DMS153 (cell line): ENCODE data around the gene ZNF385A.
"Not testable (repeated sequence)": the region's sequence is repeated elsewhere in the genome, so short reads cannot be mapped to it uniquely, and the experiment has no call there.

Experiments
- DNase-seq: peaks from one replicate; lab custom pipeline; 2025; lab: John Stamatoyannopoulos, UW

ZNF385A gene

GRCh38 chr12:54355104-54355815 is 29.3 kb downstream of the ZNF385A start:
- no peak for DNase-seq

DNA sequence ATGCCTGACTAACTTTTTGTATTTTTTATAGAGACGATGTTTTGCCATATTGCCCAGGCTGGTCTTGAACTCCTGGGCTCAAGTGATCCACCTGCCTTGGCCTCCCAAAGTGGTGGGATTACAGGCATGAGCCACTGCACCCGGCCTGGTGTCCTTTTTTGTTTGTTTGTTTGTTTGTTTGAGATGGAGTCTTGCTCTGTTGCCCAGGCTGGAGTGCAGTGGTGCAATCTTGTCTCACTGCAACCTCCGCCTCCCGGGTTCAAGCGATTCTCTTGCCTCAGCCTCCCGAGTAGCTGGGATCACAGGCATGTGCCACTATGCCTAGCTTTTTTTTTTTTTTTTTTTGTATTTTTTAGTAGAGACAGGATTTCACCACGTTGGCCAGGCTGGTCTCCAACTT is 30.3 kb downstream of the ZNF385A start:
- DNase-seq, result not testable (repeated sequence)

GRCh38 chr12:54352891-54353874 is 31.4 kb downstream of the ZNF385A start:
- peak; percentile 21 for DNase-seq

DNA sequence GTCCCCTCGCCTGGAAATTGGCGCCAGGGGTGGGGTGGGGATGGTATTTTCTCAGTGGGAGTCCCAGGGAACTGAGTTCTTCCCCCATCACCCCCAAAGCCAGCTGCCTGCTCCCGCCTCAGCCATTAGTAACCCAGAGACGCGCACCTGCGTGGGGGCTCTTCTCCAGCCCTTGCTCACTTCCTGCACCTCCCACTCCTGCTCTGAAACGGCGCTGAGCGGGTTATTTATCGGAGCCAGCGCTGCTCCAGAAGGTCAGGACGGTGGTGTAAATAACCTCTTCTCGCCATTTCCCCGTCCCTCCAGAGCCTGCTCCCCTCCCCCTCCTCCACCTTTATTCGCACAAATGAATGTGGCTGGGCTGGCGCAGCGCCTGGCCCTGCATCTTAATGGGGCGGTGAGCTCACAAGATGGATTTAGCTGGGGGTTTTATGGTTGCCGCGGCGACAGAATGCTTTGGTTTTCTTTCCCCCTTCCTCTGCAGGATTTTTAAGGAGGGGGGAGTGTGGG is 32.5 kb downstream of the ZNF385A start:
- peak; percentile 82 for DNase-seq

GRCh38 chr12:54351341-54351740 is 33.2 kb downstream of the ZNF385A start:
- DNase-seq, result no peak

DNA sequence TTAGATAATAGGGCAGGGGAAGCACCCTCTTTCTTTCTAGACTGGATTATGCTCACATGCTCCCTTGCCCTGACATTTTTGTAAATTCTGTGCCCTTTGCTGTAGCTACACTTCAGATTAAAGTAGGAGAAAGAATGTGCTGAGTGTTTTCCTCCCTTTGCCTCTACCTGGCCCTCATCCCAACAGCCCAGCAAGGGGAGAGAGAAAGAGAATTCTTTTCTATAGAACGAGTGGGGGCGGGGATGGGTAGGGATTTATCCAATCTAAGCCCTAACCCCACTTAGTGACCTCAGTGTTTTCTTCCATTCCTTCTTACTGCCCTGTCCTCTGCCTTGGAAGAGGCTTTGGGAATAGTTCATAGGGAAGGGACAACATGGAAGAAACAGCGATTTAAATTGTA is 33.8 kb downstream of the ZNF385A start:
- DNase-seq, result no peak

- no peak for DNase-seq
Measured at GRCh38 chr12:54349679-54350078, 34.9 kb downstream of the ZNF385A start.

- DNase-seq, result no peak
Measured at GRCh38 chr12:54349036-54349435, 35.5 kb downstream of the ZNF385A start.

DNA sequence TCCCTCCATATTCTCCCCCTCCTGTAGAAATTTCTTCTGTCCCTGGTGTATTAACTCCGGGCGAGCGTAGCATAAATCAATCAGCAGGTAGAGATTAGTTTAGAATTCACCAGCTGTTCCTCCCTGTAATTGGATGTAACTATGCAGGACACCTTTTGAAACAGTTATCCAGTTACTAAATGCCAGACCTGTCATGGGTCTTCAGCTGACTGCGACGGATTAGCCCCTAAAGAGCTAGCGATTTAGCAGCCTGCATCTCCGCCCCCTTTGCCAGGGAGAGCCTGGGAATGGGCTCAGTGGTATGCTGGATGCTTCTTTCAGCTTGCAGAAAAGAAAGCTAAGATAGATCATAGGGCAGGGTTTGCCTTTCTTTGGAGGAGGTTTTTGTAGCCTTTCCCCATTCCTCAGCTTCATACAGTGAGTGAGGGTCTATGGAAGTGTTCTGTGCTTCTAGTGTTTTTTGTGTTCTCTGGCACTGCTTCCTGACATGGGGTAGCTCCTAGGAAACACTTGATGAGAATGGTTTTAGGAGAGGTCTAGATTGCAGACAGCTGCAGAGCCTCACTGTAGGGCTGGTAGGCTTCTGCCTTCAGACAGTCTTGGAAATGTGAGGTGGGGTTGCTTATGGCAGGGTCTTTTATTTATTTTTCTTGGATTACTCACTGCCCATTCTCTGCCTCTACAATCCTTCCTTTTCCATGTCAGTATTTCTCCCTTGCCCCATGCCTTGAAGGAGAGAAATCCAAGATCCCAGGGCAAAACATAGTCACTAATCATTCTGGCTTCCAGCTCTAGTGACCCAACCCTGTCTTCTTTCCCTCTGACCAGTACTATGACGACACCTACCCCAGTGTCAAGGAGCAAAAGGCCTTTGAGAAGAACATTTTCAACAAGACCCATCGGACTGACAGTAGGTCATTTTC is 42.9 kb downstream of the ZNF385A start:
- DNase-seq, result no peak

DNA sequence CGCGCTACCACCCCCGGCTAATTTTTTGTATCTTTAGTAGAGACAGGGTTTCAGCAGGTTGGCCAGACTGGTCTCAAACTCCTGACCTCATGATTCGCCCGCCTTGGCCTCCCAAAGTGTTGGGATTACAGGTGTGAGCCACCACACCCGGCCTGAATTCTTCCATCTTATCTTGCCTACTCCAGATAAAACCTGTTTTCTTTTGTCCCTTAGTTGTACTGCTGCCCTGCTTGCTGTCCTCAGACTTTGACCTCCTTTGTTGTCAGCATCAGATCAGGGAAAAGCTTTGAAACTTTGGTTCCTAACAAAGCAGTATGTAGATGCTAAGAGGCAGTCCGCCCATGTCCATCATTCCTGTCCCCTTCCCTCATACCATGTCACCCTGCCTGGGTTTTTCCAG is 43.7 kb downstream of the ZNF385A start:
- DNase-seq, result no peak

DNA sequence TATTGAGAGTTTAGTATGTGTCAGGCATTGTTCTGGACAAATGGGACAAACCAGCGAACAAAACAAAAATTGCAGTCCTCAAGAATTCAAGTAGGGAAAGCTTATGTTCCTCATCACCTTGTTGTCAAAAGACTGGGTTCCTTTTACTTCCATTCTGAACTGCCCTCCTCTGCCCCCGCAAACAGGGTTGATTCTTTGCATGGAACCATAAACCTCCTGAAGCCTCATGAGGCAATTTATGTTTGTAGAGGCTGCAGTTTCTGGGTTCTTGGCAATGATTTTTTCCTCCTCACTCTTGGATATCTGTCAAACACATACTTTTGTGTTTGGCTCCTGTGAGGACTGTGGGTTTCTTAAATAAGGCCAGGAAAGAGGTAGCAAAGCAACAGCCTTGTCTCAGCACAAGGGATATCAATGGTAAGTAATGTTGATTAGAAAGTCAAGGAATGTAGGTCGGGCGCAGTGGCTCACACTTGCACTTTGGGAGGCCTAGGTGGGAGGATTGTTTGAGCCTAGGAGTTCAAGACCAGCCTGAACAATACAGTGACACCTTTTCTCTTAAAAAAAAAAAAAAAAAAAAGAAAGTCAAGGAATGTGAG is 45.7 kb downstream of the ZNF385A start:
- DNase-seq, result no peak

DNA sequence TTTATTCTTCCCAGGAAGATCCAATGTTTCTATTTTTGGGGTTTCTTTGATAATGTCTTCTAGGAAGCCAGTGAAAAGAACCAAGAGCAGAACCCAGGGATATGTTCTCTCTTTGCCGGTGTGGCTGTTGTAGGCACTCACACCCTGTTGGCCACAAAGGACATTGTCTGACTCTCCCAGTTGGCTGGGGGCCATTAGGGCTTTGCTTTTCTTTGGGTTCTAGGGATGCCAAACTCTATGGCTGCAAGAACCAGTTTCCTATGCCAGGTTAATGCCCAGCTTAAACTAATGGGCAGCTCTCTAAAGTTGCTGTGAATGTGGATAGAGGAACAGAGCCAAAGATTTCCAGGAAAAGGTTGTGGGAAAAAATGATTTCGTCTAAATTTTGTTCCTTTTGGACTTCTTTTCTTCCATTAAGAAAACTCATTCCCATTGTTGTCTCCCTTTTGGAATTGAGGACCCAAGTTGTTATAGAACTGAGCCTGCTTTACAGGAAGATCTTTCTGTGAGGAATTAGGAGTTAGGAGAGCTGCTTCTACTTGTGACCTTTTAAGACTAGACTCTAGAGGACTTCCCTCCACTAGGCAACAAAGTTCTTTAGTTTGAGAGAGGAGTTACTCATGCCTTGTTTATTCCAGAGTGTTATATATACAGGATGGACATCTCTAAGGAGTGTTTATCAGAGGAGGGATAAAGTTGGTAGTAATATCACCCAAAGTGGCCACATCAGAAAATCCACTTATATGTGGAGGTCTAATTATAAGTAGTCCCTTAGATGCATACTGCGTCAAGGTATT is 46.5 kb downstream of the ZNF385A start:
- DNase-seq, result no peak

GRCh38 chr12:54337280-54337842 is 47.2 kb downstream of the ZNF385A start:
- peak; percentile 8 for DNase-seq

- DNase-seq, result no peak
Measured at GRCh38 chr12:54333420-54334034, 51.0 kb downstream of the ZNF385A start.

- no peak for DNase-seq
Measured at GRCh38 chr12:54331461-54331860, 53.1 kb downstream of the ZNF385A start.

DNA sequence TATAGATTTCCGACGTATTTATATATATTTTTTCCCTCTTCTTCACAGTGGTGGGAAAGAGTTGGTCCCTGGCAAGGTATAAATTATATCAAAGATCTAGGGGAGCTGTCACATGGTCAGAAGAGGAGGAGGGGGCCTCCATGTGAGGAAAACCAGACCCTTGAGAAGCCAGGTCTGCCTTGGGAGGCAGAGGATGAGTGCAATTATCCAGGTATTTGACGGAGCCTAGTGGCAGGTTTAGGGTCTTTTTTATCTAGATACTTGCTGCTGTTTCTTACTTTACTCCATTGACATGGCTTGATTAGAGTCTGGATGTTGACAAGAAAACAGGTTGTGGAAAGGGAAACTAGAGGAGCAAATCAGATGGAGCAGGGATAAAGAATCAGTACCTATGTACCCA is 54.1 kb downstream of the ZNF385A start:
- no peak for DNase-seq

- DNase-seq, result no peak
Measured at GRCh38 chr12:54329759-54330158, 54.8 kb downstream of the ZNF385A start.

GRCh38 chr12:54328595-54329337 is 55.8 kb downstream of the ZNF385A start:
- DNase-seq, result no peak
